CD4-positive, alpha-beta T cell treated with Interleukin-17A for 1 hour (primary cell): ENCODE data around the gene ELFN2.
A peak's percentile ranks its signal among the peaks of the same experiment; 100 is the strongest.
"Not testable (repeated sequence)": the region's sequence is repeated elsewhere in the genome, so short reads cannot be mapped to it uniquely, and the experiment has no call there.

ENCODE experiments used
- DNase-seq: peaks from one replicate; pipeline ENCODE4 v3.0.0-alpha.2; 2020

ELFN2 gene

GRCh38 chr22:37331034-37331428, 96.2 kb downstream of the ELFN2 start:
- no peak for DNase-seq

GRCh38 chr22:37330200-37331033, 96.9 kb downstream of the ELFN2 start:
- peak; percentile 33 for DNase-seq

- DNase-seq, result no peak
Measured at GRCh38 chr22:37329238-37330140, 97.8 kb downstream of the ELFN2 start.

- not testable (repeated sequence) for DNase-seq
Measured at GRCh38 chr22:37328538-37329237, 98.6 kb downstream of the ELFN2 start.

- DNase-seq, result no peak
Measured at GRCh38 chr22:37328017-37328416, 99.3 kb downstream of the ELFN2 start.

GRCh38 chr22:37326726-37327125, 100.6 kb downstream of the ELFN2 start:
- no peak for DNase-seq

GRCh38 chr22:37325039-37325395, 102.3 kb downstream of the ELFN2 start:
- no peak for DNase-seq

GRCh38 chr22:37324340-37325038, 102.8 kb downstream of the ELFN2 start:
- no peak for DNase-seq

- DNase-seq, result no peak
Measured at GRCh38 chr22:37320726-37321677, 106.3 kb downstream of the ELFN2 start.

- DNase-seq, result no peak
Measured at GRCh38 chr22:37319469-37319868, 107.8 kb downstream of the ELFN2 start.

GRCh38 chr22:37318364-37319109, 108.7 kb downstream of the ELFN2 start:
- DNase-seq, result no peak
